ENCODE results near the gene RAD51B. TPM values are rescaled to one million over a fixed set of nuclear protein-coding genes. Genes with fewer than 3 reads are reported as not detected.

Gene RAD51B
- total RNA-seq, 1 experiment from 2014 or later: 20.0 TPM

- Histone ChIP-seq H2AFZ (ENCODE audit: low read depth, low read length, poor library complexity, severe bottlenecking) (no peak overlapping the region), H4K20me1 (ENCODE audit: insufficient read depth) (no peaks in the 10 kb centered on the region), H3K36me3 (ENCODE audit: control insufficient read depth in 1 of 2, insufficient read depth in 2 of 2, low read length in 2 of 2) (peaks cover 12 to 15% of the 10 kb centered on the region in 2 experiments; a peak in 3 of 4 replicates), H3K27ac (ENCODE audit: low read depth, low read length) (no peak overlapping the region), H3K4me3 (replicated peaks in 1 of 2; ENCODE audit: low read depth in 1 of 2, low read length in 2 of 2) (no peak overlapping the region), H3K4me2 (ENCODE audit: low read length) (no peak overlapping the region), H3K9me2 (ENCODE audit: insufficient read depth) (no peaks in the 10 kb centered on the region), H3K79me2 (ENCODE audit: insufficient read depth, low read length) (no peaks in the 10 kb centered on the region), H3K9me3 (ENCODE audit: control insufficient read depth in 1 of 2, insufficient read depth in 1 of 2, low read depth in 1 of 2, low read length in 2 of 2) (no peaks in the 10 kb centered on the region), H3K9ac (ENCODE audit: low read length) (no peak overlapping the region), H3K4me1 (ENCODE audit: control insufficient read depth in 1 of 2, insufficient read depth in 2 of 2, low read length in 2 of 2) (no peaks in the 10 kb centered on the region), H3K27me3 (ENCODE audit: insufficient read depth, low read length) (no peaks in the 10 kb centered on the region)
- RAD21 ChIA-PET (ENCODE audit: low non-redundant PET in 1 of 2, low total read pairs in 2 of 2, uncharacterized antibody in 2 of 2, unreplicated experiment in 2 of 2): no interaction called here
- CTCF ChIA-PET: no interaction called here
- intact Hi-C loops (cut with micrococcal nuclease): no loop called here
- no peak for ATAC-seq
- POLR2A ChIA-PET: no interaction called here
- TF ChIP-seq ZNF274 (IDR thresholded peaks at IDR 0.05; ENCODE audit: low read depth, low read length) (no peak), JUND (IDR thresholded peaks at IDR 0.05) (no peak), SIN3A (IDR thresholded peaks at IDR 0.05; ENCODE audit: low read depth) (no peak), FOSL1 (IDR thresholded peaks at IDR 0.05; ENCODE audit: low read depth) (no peak), SRF (IDR thresholded peaks at IDR 0.05; ENCODE audit: low read depth) (no peak), EZH2 (IDR thresholded peaks at IDR 0.05) (no peak), POLR2AphosphoS5 (IDR thresholded peaks at IDR 0.05; ENCODE audit: low read depth, low read length) (no peak), ATF3 (IDR thresholded peaks at IDR 0.05) (no peak), REST (IDR thresholded peaks at IDR 0.05; ENCODE audit: low read depth) (no peak), YY1 (IDR thresholded peaks at IDR 0.05; ENCODE audit: extremely low read depth, insufficient replicate concordance, low read depth, low read length) (no peak), ELF1 (IDR thresholded peaks at IDR 0.05; ENCODE audit: borderline replicate concordance, low read depth) (no peak)
- BruUV-seq (replicated peaks): no TSS peak
- no peak for DNase-seq (ENCODE audit: low read depth, low spot score)
Measured at GRCh38 chr14:67776653-67777322, 42.8 kb upstream of the RAD51B start.

Measured in HCT116 (cell line).